A673 (cell line): Measurements from ENCODE around the gene MYADM.

Source experiments
- CTCF ChIP-seq: fragments of 300-800, 200-600 bp; sonication (generic); conservative IDR thresholded peaks from 2 replicates; pipeline ENCODE4 v1.5.1; 2017; ENCODE audit warnings: low read depth, mild to moderate bottlenecking, antibody characterized with exemption, low read length, moderate library complexity, mixed read lengths
- EZH2 ChIP-seq: fragments of 200-600 bp; sonication (generic); IDR thresholded peaks from 2 replicates; pipeline ENCODE4 v1.6.1; 2017; ENCODE audit warnings: borderline replicate concordance, low read depth, mild to moderate bottlenecking, mixed read lengths, antibody characterized with exemption, low read length; ENCODE audit not compliant: poor library complexity, severe bottlenecking

- TF ChIP-seq CTCF (no peak), EZH2 (no peak)
These were observed at the start of gene MYADM for GRCh38 chr19:53867225-53868090.
